GM12878 (cell line): ENCODE measurements around the gene ITGA2.

ENCODE experiments used
- CTCF ChIP-seq, 3 experiments: IDR thresholded peaks in 2 of 3; conservative IDR thresholded peaks in 1 of 3; 2 replicates each; pipeline ENCODE4 v1.5.1; 2011; ENCODE audit warnings: low read depth in 3 of 3, low read length in 3 of 3, mild to moderate bottlenecking in 3 of 3, control low read depth in 2 of 3, moderate library complexity in 2 of 3, inconsistent platforms in 1 of 3, mixed read lengths in 1 of 3; ENCODE audit not compliant: control insufficient read depth in 2 of 3, insufficient read depth in 1 of 3; ENCODE audit errors: extremely low read depth in 1 of 3
- GATAD2B ChIP-seq: fragments of 450-650 bp; conservative IDR thresholded peaks from 2 replicates; pipeline ENCODE4 v1.6.1; 2017; ENCODE audit warnings: low read depth, mild to moderate bottlenecking, moderate library complexity
- POLR2AphosphoS2 ChIP-seq: IDR thresholded peaks from 2 replicates; pipeline ENCODE4 v1.6.1; 2011; ENCODE audit warnings: low read depth, mild to moderate bottlenecking, low read length, improper control_type of control experiment, moderate library complexity
- SIN3A ChIP-seq: IDR thresholded peaks from 2 replicates; pipeline ENCODE4 v1.6.1; 2012; ENCODE audit warnings: low read depth, low read length, improper control_type of control experiment
- SRF ChIP-seq, 2 experiments: IDR thresholded peaks; 2 replicates each; pipeline ENCODE4 v1.6.1; 2011; ENCODE audit warnings: low read depth in 2 of 2, low read length in 2 of 2, mild to moderate bottlenecking in 1 of 2, moderate library complexity in 1 of 2
- YY1 ChIP-seq: IDR thresholded peaks from 2 replicates; pipeline ENCODE4 v1.6.1; 2011; ENCODE audit warnings: low read depth, mild to moderate bottlenecking, low read length

- TF ChIP-seq YY1 (no peak), SRF (IDR thresholded peaks at IDR 0.05; ENCODE audit: low read depth in 2 of 2, low read length in 2 of 2) (no peak), GATAD2B (no peak), CTCF (IDR thresholded peaks at IDR 0.05 in 2 of 3, conservative IDR thresholded peaks at IDR 0.05 in 1 of 3; ENCODE audit: control insufficient read depth in 2 of 3, extremely low read depth in 1 of 3, insufficient read depth in 1 of 3, low read depth in 3 of 3, low read length in 3 of 3) (no peak), POLR2AphosphoS2 (no peak), SIN3A (no peak)
These were observed 4.2 kb downstream of the ITGA2 start for GRCh38 chr5:52993367-52993766.
